Nephron progenitor cell (in vitro differentiated cells): Measurements from ENCODE around the gene INTS1.

Experiments
- DNase-seq: peaks from one replicate; pipeline ENCODE4 v3.0.0; 2021
- H3K27ac Mint-ChIP-seq: 2 replicates; pipeline ENCODE4 v1.8.0; 2021; ENCODE audit warnings: mild to moderate bottlenecking, moderate library complexity, mixed read lengths
- H3K27me3 Mint-ChIP-seq: 2 replicates; pipeline ENCODE4 v1.8.0; 2021; ENCODE audit warnings: mild to moderate bottlenecking, low read depth, mixed read lengths; ENCODE audit not compliant: poor library complexity
- H3K36me3 Mint-ChIP-seq: 2 replicates; pipeline ENCODE4 v1.8.0; 2021; ENCODE audit warnings: low read depth, mixed read lengths
- H3K4me1 Mint-ChIP-seq: 2 replicates; pipeline ENCODE4 v1.8.0; 2021; ENCODE audit warnings: mixed read lengths
- H3K4me3 Mint-ChIP-seq: 2 replicates; pipeline ENCODE4 v1.8.0; 2021; ENCODE audit warnings: mild to moderate bottlenecking, moderate library complexity, mixed read lengths
- H3K9me3 Mint-ChIP-seq: 2 replicates; pipeline ENCODE4 v1.8.0; 2021; ENCODE audit warnings: mild to moderate bottlenecking, moderate library complexity, mixed read lengths
- TF ChIP-seq, protein P1 (sequence below): fragments of 200-600 bp; sonication (generic); IDR thresholded peaks from 2 replicates; pipeline ENCODE4 v1.5.0; 2021; ENCODE audit warnings: antibody characterized with exemption

The INTS1 gene

DNA sequence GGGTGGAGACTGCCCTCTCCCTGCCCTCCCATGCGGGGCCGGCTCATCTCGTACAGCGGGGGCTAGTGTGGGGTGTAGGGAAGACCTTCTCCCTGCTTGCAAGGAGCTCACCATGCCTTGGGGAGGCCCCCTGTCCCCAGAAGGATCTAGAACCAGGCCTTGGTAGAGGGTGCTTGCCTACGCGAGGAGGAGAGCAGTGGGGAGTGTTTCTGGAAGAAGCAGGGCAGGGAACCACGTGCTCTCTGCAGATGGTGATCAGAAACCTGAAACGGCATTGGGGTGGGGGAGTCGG lies 29.0 kb upstream of the INTS1 start:
- Mint-ChIP-seq H3K36me3 (no peaks in the 10 kb centered on the region), H3K4me1 (peaks cover 50% of the 10 kb centered on the region), H3K27ac (no peak overlapping the region), H3K27me3 (peaks cover 28% of the 10 kb centered on the region), H3K9me3 (no peaks in the 10 kb centered on the region), H3K4me3 (no peak overlapping the region)
- TF ChIP-seq, protein P1, sequence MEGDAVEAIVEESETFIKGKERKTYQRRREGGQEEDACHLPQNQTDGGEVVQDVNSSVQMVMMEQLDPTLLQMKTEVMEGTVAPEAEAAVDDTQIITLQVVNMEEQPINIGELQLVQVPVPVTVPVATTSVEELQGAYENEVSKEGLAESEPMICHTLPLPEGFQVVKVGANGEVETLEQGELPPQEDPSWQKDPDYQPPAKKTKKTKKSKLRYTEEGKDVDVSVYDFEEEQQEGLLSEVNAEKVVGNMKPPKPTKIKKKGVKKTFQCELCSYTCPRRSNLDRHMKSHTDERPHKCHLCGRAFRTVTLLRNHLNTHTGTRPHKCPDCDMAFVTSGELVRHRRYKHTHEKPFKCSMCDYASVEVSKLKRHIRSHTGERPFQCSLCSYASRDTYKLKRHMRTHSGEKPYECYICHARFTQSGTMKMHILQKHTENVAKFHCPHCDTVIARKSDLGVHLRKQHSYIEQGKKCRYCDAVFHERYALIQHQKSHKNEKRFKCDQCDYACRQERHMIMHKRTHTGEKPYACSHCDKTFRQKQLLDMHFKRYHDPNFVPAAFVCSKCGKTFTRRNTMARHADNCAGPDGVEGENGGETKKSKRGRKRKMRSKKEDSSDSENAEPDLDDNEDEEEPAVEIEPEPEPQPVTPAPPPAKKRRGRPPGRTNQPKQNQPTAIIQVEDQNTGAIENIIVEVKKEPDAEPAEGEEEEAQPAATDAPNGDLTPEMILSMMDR, result no peak
- no peak for DNase-seq

DNA sequence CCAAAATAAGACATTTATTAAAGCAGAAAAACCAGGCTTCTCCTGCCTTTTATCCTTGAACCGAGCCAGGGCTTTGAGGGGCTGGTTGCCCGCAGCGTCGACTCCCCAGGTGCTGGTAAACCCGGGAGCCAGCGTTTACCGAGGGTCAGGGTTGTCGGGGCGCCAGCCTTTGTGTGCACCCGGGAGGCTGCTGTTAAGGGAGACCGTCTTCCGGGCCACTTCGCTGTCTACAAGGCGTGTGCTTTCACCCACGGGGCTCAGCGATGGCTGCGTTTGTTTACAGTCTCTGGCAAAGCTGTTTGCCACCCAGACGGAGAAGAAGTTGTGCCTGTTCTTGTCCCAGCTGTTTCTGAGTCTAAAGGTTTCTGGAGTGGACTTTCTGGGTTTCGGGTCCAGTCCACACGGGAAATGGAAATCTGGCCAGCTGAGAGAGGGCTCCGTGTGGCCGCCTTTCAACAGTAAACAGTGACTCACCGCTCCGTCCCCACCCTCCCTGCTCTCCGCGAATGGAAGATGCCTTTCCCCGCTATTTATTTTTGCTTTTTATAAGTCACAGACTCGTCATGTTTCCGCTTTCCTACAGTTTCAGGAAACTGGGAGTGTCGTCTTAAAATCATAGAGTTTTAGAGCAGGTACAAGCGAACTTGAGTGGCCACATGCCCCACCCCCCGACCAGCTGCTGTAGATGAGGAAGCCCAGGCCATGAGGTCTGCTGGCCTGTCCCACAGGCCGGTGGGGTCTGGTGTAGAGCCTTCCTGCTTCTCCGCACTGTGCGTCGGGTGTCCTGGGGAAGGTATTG lies 28.5 kb upstream of the INTS1 start:
- Mint-ChIP-seq H3K27me3 (peaks cover 32% of the 10 kb centered on the region), H3K4me3 (peak overlapping the region; percentile 38), H3K27ac (no peak overlapping the region), H3K36me3 (no peaks in the 10 kb centered on the region), H3K9me3 (no peaks in the 10 kb centered on the region), H3K4me1 (peaks cover 44% of the 10 kb centered on the region)
- TF ChIP-seq, protein P1, result no peak
- no peak for DNase-seq

DNA sequence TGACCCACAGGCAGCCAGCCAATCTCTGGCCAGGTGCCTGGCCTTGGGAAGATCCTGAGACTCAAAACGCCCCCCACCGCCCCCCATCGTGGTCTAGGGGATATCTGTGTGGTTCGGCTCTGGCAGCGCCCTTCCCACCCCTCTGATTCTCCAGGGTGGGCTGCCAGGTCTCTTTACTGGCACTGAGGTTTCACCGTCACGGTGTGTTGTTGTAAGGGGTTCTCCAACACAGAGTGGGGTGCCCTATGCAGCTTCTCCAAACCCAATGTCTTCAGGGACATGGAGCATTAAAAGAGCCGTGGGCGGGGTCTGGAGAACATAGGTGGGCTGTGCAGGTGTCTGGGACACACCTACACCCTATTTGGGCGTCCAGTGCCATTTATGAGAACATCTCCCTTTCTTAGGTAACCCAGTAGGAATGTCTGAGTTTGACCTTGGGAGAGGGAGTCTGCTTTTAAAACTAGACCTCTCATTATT lies 27.8 kb upstream of the INTS1 start:
- Mint-ChIP-seq H3K27me3 (peaks cover 38% of the 10 kb centered on the region), H3K9me3 (no peaks in the 10 kb centered on the region), H3K4me3 (peak overlapping the region; percentile 79), H3K36me3 (no peaks in the 10 kb centered on the region), H3K27ac (no peak overlapping the region), H3K4me1 (peaks cover 44% of the 10 kb centered on the region)
- TF ChIP-seq, protein P1, result no peak
- no peak for DNase-seq

DNA sequence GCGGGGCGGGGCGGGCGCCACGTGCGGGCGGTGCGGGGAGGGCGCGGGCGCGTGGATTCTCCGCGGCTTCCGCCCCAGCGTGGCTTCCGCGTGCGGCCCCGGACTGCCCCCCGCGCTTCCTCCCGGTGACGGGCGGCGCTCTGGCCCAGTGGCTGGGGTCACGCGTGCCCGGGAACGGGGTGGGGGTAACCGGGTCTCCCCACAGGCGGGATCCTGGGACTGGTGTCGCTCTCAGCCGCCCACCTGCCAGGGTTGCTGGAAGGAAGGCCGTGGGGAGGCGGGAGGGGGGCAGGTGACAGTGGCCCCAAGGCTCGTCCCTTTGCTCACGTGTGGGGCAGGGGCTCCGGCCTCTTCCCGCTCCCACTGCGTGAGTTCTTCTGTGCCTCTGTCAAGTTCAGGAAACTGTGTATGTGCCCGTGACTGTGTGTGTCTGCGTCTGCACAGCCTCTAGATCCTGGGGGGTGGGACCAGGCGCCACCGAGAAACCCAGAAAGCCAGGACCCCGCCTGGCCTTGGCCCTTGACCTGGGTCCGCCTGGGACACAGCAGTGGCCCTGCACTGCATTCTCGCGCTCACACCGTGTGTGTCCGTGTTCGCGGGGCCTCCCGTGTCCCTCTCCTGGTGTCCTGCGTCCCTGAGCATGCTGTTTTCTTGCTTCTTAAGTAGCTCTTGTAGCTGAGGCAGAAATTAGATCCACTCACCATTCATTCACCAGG lies 27.2 kb upstream of the INTS1 start:
- H3K36me3 Mint-ChIP-seq, result no peaks in the 10 kb centered on the region
- H3K4me3 Mint-ChIP-seq, result peak overlapping the region; percentile 79
- H3K27me3 Mint-ChIP-seq, result peaks cover 44% of the 10 kb centered on the region
- H3K27ac Mint-ChIP-seq, result no peak overlapping the region
- TF ChIP-seq, protein P1, result no peak
- no peaks in the 10 kb centered on the region for H3K9me3 Mint-ChIP-seq
- DNase-seq, result peak; percentile 48
- H3K4me1 Mint-ChIP-seq, result peaks cover 44% of the 10 kb centered on the region

DNA sequence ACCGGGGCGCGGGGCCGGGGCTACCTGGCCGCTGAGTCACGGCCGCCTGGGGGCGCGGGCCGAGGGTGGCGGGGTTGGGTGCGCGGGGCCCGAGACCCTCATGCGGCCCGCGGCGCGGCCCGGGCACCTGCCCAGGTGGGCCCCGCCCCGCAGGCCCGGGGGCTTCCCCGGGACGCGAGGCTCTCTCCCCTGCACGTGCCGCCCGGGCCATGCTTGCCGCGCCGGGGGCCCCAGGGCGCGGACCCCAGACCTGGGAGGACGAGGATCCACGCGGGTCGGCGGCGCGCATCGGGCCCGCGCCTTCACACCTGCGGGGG lies 26.7 kb upstream of the INTS1 start:
- H3K36me3 Mint-ChIP-seq, result no peaks in the 10 kb centered on the region
- H3K9me3 Mint-ChIP-seq, result no peaks in the 10 kb centered on the region
- H3K4me3 Mint-ChIP-seq, result no peak overlapping the region
- DNase-seq, result no peak
- H3K4me1 Mint-ChIP-seq, result peaks cover 39% of the 10 kb centered on the region
- no peak overlapping the region for H3K27ac Mint-ChIP-seq
- H3K27me3 Mint-ChIP-seq, result peaks cover 48% of the 10 kb centered on the region
- TF ChIP-seq, protein P1, result no peak
